ENCODE results near the gene PARP1. TPM values are rescaled to one million over a fixed set of nuclear protein-coding genes. Genes with fewer than 3 reads are reported as not detected.

The PARP1 gene
- total RNA-seq, 1 experiment from 2014 or later: 235 TPM

- no peak overlapping the region for H3K4me3 Mint-ChIP-seq (ENCODE audit: unreplicated experiment)
- H3K4me1 Mint-ChIP-seq (ENCODE audit: insufficient read depth, unreplicated experiment): peaks cover 26% of the 10 kb centered on the region
- no TSS peak for BruUV-seq (replicated peaks)
- no peaks in the 10 kb centered on the region for H3K9me3 Mint-ChIP-seq (ENCODE audit: unreplicated experiment)
- H3K36me3 Mint-ChIP-seq (ENCODE audit: insufficient read depth, unreplicated experiment): peaks cover 7% of the 10 kb centered on the region
- H3K27me3 Mint-ChIP-seq (ENCODE audit: insufficient read depth, unreplicated experiment): no peaks in the 10 kb centered on the region
- no peak for TF ChIP-seq CTCF (IDR thresholded peaks at IDR 0.05; ENCODE audit: unreplicated experiment)
- DNase-seq (ENCODE audit: unreplicated experiment): no peak
- ChIA-PET POLR2A (interaction anchor here (0.7 to 4.2 kb wide), 4 partner anchors 10 to 526 kb away, joined by 3 to 67 read pairs (median 18); partner anchors contain the start of genes ACBD3 and H3-3A), CTCF (interaction anchor here (0.7 to 9.8 kb wide), 13 partner anchors 13 to 749 kb away, joined by 3 to 113 read pairs (median 4); no protein-coding TSS in a partner anchor)
- H3K27ac Mint-ChIP-seq (ENCODE audit: low read depth, unreplicated experiment): peak overlapping the region; percentile 82
- intact Hi-C loops (cut with micrococcal nuclease): loop anchor here (10.0 kb wide), 1 partner anchor 345 kb away; the partner anchor contains the start of gene H3-3A
Measured at GRCh38 chr1:226409392-226409791, 1.5 kb upstream of the PARP1 start.

GRCh38 chr1:226408285-226409184 is 642 bp upstream of the PARP1 start:
- TSS peak; percentile 59 for BruUV-seq (replicated peaks)
- H3K4me1 Mint-ChIP-seq (ENCODE audit: insufficient read depth, unreplicated experiment): peaks cover 35% of the 10 kb centered on the region
- no peak for DNase-seq (ENCODE audit: unreplicated experiment)
- H3K9me3 Mint-ChIP-seq (ENCODE audit: unreplicated experiment): no peaks in the 10 kb centered on the region
- no peaks in the 10 kb centered on the region for H3K27me3 Mint-ChIP-seq (ENCODE audit: insufficient read depth, unreplicated experiment)
- peaks cover 11% of the 10 kb centered on the region for H3K36me3 Mint-ChIP-seq (ENCODE audit: insufficient read depth, unreplicated experiment)
- POLR2A ChIA-PET: interaction anchor here (0.6 to 4.4 kb wide), 48 partner anchors 7 to 1756 kb away, joined by 3 to 68 read pairs (median 4); partner anchors contain the start of genes ACBD3, CDC42BPA, H3-3A and LIN9
- intact Hi-C loops (cut with micrococcal nuclease): loop anchor here (10.0 kb wide), 1 partner anchor 344 kb away; the partner anchor contains the start of gene H3-3A
- peak overlapping the region; percentile 82 for H3K27ac Mint-ChIP-seq (ENCODE audit: low read depth, unreplicated experiment)
- CTCF ChIA-PET: interaction anchor here (0.5 to 9.8 kb wide), 57 partner anchors 9 to 1699 kb away, joined by 3 to 113 read pairs (median 4); partner anchors contain the start of gene LIN9
- no peak for TF ChIP-seq CTCF (IDR thresholded peaks at IDR 0.05; ENCODE audit: unreplicated experiment)
- H3K4me3 Mint-ChIP-seq (ENCODE audit: unreplicated experiment): peak overlapping the region; percentile 78

GRCh38 chr1:226407199-226407496 is 745 bp downstream of the PARP1 start:
- CTCF ChIA-PET: interaction anchor here (0.6 to 9.8 kb wide), 32 partner anchors 9 to 912 kb away, joined by 3 to 113 read pairs (median 6); partner anchors contain the start of gene LIN9
- POLR2A ChIA-PET: interaction anchor here (0.6 to 4.4 kb wide), 37 partner anchors 9 to 902 kb away, joined by 3 to 68 read pairs (median 5); partner anchors contain the start of genes ACBD3, H3-3A, LIN9 and PSEN2
- Mint-ChIP-seq H3K27me3 (ENCODE audit: insufficient read depth, unreplicated experiment) (no peaks in the 10 kb centered on the region), H3K9me3 (ENCODE audit: unreplicated experiment) (no peaks in the 10 kb centered on the region), H3K27ac (ENCODE audit: low read depth, unreplicated experiment) (peak overlapping the region; percentile 82), H3K4me3 (ENCODE audit: unreplicated experiment) (peak overlapping the region; percentile 78), H3K36me3 (ENCODE audit: insufficient read depth, unreplicated experiment) (peaks cover 15% of the 10 kb centered on the region), H3K4me1 (ENCODE audit: insufficient read depth, unreplicated experiment) (peaks cover 38% of the 10 kb centered on the region)
- intact Hi-C loops (cut with micrococcal nuclease): loop anchor here (2.0 to 10.0 kb wide), 3 partner anchors 220 to 342 kb away; partner anchors contain the start of genes ACBD3 and H3-3A
- TF ChIP-seq CTCF (IDR thresholded peaks at IDR 0.05; ENCODE audit: unreplicated experiment): no peak
- no peak for DNase-seq (ENCODE audit: unreplicated experiment)
- BruUV-seq (replicated peaks): no TSS peak

Measured in MCF 10A (cell line).